Epithelial cell of esophagus (primary cell): ENCODE measurements around the gene VPS11.

Experiments used
- DNase-seq: peaks from one replicate; pipeline ENCODE4 v3.0.0; 2010; ENCODE audit warnings: low read depth
- H3K4me3 ChIP-seq: 2 replicates; pipeline ENCODE4 v1.5.1; 2011; ENCODE audit warnings: mild to moderate bottlenecking, low read length, control low read depth
- CTCF ChIP-seq: IDR thresholded peaks from 2 replicates; pipeline ENCODE4 v1.5.1; 2011; ENCODE audit warnings: low read depth, mild to moderate bottlenecking, low read length, control low read depth, inconsistent platforms; ENCODE audit not compliant: insufficient read depth; ENCODE audit errors: missing control alignments

The VPS11 gene

DNA sequence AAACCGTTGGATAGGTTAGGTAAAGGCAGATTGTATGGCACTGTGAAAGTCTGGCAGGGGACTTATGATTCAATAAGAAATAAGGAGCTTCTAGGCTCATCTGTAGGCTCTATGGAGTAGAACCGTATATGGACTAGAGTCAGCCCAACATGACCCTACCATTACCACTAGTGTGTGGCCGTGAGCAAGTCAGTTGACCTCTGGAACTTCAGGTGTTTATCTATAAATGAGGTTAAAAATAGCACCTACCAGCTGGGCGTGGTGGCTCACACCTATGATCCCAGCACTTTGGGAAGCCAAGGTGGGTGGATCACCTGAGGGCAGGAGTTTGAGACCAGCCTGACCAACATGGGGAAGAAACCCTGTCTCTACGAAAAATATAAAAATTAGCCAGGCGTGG, 58.2 kb downstream of the VPS11 start:
- no peak overlapping the region for H3K4me3 ChIP-seq
- no peak for DNase-seq
- no peak for TF ChIP-seq CTCF

- no peak for DNase-seq
- TF ChIP-seq CTCF = no peak
- no peak overlapping the region for H3K4me3 ChIP-seq
These were observed 59.2 kb downstream of the VPS11 start for GRCh38 chr11:119126675-119127268.

DNA sequence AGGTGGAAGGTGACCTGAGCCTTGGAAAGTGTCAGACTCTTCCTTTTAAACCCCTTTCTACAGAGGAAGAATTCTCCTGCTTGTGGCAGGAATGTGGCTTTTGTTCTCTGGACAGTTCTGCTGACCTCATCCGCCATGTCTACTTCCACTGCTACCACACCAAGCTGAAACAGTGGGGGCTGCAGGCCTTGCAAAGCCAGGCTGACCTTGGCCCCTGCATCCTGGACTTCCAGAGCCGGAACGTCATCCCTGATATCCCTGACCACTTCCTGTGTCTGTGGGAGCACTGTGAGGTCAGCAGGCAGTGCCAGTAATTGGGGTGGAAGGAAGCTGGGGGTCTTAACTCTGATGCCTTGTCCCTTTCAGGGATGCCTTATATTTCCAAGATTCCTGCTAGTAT, 63.0 kb downstream of the VPS11 start:
- DNase-seq = no peak
- no peak for TF ChIP-seq CTCF
- H3K4me3 ChIP-seq = no peak overlapping the region
